Pancreas (tissue), 10 donors: Measurements from ENCODE around the gene MYO15A. TPM values are rescaled to one million over a fixed set of nuclear protein-coding genes. Genes with fewer than 3 reads are reported as not detected.

Source experiments
- ATAC-seq, 4 donors: fragments of 200-7000 bp; cut with Tn5 transposase; one replicate each; pipeline versions ENCODE4 v1.8.0 to v1.9.1; 2020; ENCODE audit warnings: mild to moderate bottlenecking in 4 of 4, moderate library complexity in 4 of 4
- DNase-seq, 6 donors: peaks; one replicate each; pipeline ENCODE4 v3.0.0-alpha.2; 2020
- FAIRE-seq: peaks from 2 replicates; lab custom pipeline; 2012; peaks lifted over from hg19 to GRCh38; lab: Jason Lieb, UNC
- H3K27ac ChIP-seq, 4 donors: fragments of 200-600 bp; sonication (generic); 1 replicate in 3 of 4; 2 replicates in 1 of 4; pipeline versions ENCODE4 v1.5.0 to v1.8.0; 2020
- H3K27me3 ChIP-seq, 4 donors: fragments of 200-600 bp; one replicate each; pipeline ENCODE4 v1.8.0; 2021
- H3K36me3 ChIP-seq, 3 donors: fragments of 200-600 bp; sonication (generic) in 1 of 3; one replicate each; pipeline versions ENCODE4 v1.5.0 to v1.8.0; 2020 to 2021
- H3K4me1 ChIP-seq, 3 donors: fragments of 200-600 bp; one replicate each; pipeline ENCODE4 v1.8.0; 2021
- H3K4me3 ChIP-seq, 4 donors: fragments of 200-600 bp; sonication (generic) in 2 of 4; one replicate each; pipeline versions ENCODE4 v1.5.0 to v1.8.0; 2020 to 2021
- H3K9me3 ChIP-seq, 4 donors: fragments of 200-600 bp; one replicate each; pipeline ENCODE4 v1.8.0; 2021
- CTCF ChIP-seq, 4 donors: fragments of 200-600 bp; sonication (generic) in 3 of 4; IDR thresholded peaks; one replicate each; pipeline versions ENCODE4 v1.5.0 to v1.8.0; 2021; ENCODE audit warnings: antibody characterized with exemption in 4 of 4
- WGBS, 2 donors: extraction: QIAGEN DNeasy Blood & Tissue Kit; methylation state at CpG; one replicate each; pipeline ENCODE4 v1.1.7; 2013; 5-methylcytosine and 5-hydroxymethylcytosine counted together
- intact Hi-C, 3 donors: fragments of 100-400 bp; cut with DNase I; formaldehyde crosslinking; loops; one replicate each; pipeline versions ENCODE4 v1.11.1 to v1.14.2; 2022
- polyA plus RNA-seq, 2 donors: library from polyadenylated mRNA; stranded (reverse); fragments of 200-250 nt; gene quantifications; one replicate each; pipeline ENCODE4 v1.2.3, GENCODE V29; 2013
- total RNA-seq, 6 donors: library from RNA; stranded (reverse); fragmentation: NEBNext Ultra II Directional in 4 of 6; extraction: Animal tissue kit (Norgen Biotek cat#: 25700) in 4 of 6; gene quantifications; one replicate each; pipeline versions ENCODE4 v1.2.1 to v1.2.4, GENCODE V29; 2021 to 2023
- donor health status: healthy with polysubstance abuse.
- donor health status: DM: no; HTN: no; CAD: no; lungs with moderate emphysema.
- donor health status: DM: no; HTN: no; CAD: no.
- donor health status: control.
- donor health status: control.
- donor health status: Bipolar disorder and iron deficiency.
- donor health status: DM: yes; HTN: yes; CAD: no.
- donor health status: DM: no; HTN: no; CAD: no.
- donor health status: DM: no; HTN: no; CAD: no.
- donor health status: DM: yes; HTN: yes; CAD: no.

The MYO15A gene
- total and polyA plus RNA-seq, 8 donors = 0.13 to 4.9 (median 0.87) TPM

- no peak for TF ChIP-seq CTCF (IDR thresholded peaks at IDR 0.05)
- H3K4me3 ChIP-seq = peak overlapping the region; percentile 35 to 57 (median 46)
- no peaks in the 10 kb centered on the region for H3K36me3 ChIP-seq
- intact Hi-C loops = no loop called here
- ATAC-seq (no peak), DNase-seq (no peak), FAIRE-seq (no peak)
- WGBS, 2 donors = 33 to 34% methylated on average over 16 of the region's 16 CpGs
- H3K27ac ChIP-seq = no peak overlapping the region
- no peaks in the 10 kb centered on the region for H3K9me3 ChIP-seq
- H3K27me3 ChIP-seq = no peaks in the 10 kb centered on the region
- no peaks in the 10 kb centered on the region for H3K4me1 ChIP-seq
Measured at GRCh38 chr17:18226284-18226945, 117.9 kb downstream of the MYO15A start.

- Histone ChIP-seq H3K4me3 (no peak overlapping the region), H3K9me3 (no peaks in the 10 kb centered on the region), H3K27ac (no peak overlapping the region), H3K36me3 (no peaks in the 10 kb centered on the region), H3K4me1 (no peaks in the 10 kb centered on the region), H3K27me3 (no peaks in the 10 kb centered on the region)
- ATAC-seq (no peak), FAIRE-seq (no peak), DNase-seq (no peak)
- WGBS, 2 donors = 95 to 99% methylated on average over 5 of the region's 5 CpGs
- TF ChIP-seq CTCF (IDR thresholded peaks at IDR 0.05) = no peak
- intact Hi-C loops = no loop called here
Measured at GRCh38 chr17:18227635-18228034, 119.1 kb downstream of the MYO15A start.

- 79 to 88% methylated on average over 10 of the region's 10 CpGs for whole genome bisulfite sequencing, 2 donors
- intact Hi-C loops = no loop called here
- DNase-seq = no peak
- FAIRE-seq = no peak
- no peaks in the 10 kb centered on the region for H3K36me3 ChIP-seq
- no peak for TF ChIP-seq CTCF (IDR thresholded peaks at IDR 0.05)
- H3K4me1 ChIP-seq = no peaks in the 10 kb centered on the region
- no peak for ATAC-seq
- no peak overlapping the region for H3K4me3 ChIP-seq
- no peak overlapping the region for H3K27ac ChIP-seq
- no peaks in the 10 kb centered on the region for H3K27me3 ChIP-seq
- H3K9me3 ChIP-seq = no peaks in the 10 kb centered on the region
Measured at GRCh38 chr17:18228176-18228682, 119.7 kb downstream of the MYO15A start.

- H3K36me3 ChIP-seq = no peaks in the 10 kb centered on the region
- WGBS, 2 donors = 81 to 87% methylated on average over 4 of the region's 4 CpGs
- H3K4me3 ChIP-seq = no peak overlapping the region
Measured at GRCh38 chr17:18229254-18229653, 120.7 kb downstream of the MYO15A start.

More at GRCh38 chr17:18229254-18229653, 120.7 kb downstream of the MYO15A start:
- no peak for DNase-seq
- no peak for ATAC-seq
- Histone ChIP-seq H3K9me3 (no peaks in the 10 kb centered on the region), H3K27me3 (no peaks in the 10 kb centered on the region), H3K27ac (no peak overlapping the region), H3K4me1 (no peaks in the 10 kb centered on the region)
- FAIRE-seq = no peak
- no peak for TF ChIP-seq CTCF (IDR thresholded peaks at IDR 0.05)
- intact Hi-C loops = no loop called here

Other genes with a start within 250 kb of the MYO15A start
- gene TOM1L2, start 136.4 kb upstream of the MYO15A start, total RNA-seq = 10 to 100 TPM; 20.3 to 28.2 (median 22.2) TPM
- 10 to 100 TPM; 21.7 to 26.2 TPM for gene TOM1L2, start 136.4 kb upstream of the MYO15A start, polyA plus RNA-seq
- gene DRC3, start 135.9 kb upstream of the MYO15A start, total RNA-seq = 1 to 10 TPM; 2.1 to 5.3 (median 2.7) TPM
- gene DRC3, start 135.9 kb upstream of the MYO15A start, polyA plus RNA-seq = 10 to 100 TPM; 10.7 to 19.3 TPM
- gene ATPAF2, start 69.6 kb upstream of the MYO15A start, total RNA-seq = 10 to 100 TPM in 4 of 6 donors, 1 to 10 TPM in 2; 7.3 to 18.0 (median 11.4) TPM
- gene ATPAF2, start 69.6 kb upstream of the MYO15A start, polyA plus RNA-seq = 10 to 100 TPM; 15.9 to 18.4 TPM
- 1 to 10 TPM; 5.2 to 9.6 (median 6.0) TPM for gene GID4, start 69.3 kb upstream of the MYO15A start, total RNA-seq
- 1 to 10 TPM; 2.7 to 3.1 TPM for gene GID4, start 69.3 kb upstream of the MYO15A start, polyA plus RNA-seq
- 10 to 100 TPM; 13.4 to 24.0 (median 16.5) TPM for gene DRG2, start 20.8 kb upstream of the MYO15A start, total RNA-seq
- 10 to 100 TPM; 42.0 to 46.9 TPM for gene DRG2, start 20.8 kb upstream of the MYO15A start, polyA plus RNA-seq
- gene ALKBH5, start 75.1 kb downstream of the MYO15A start, total RNA-seq = 10 to 100 TPM; 32.6 to 49.6 (median 43.6) TPM
- 10 to 100 TPM; 14.2 to 30.5 TPM for gene ALKBH5, start 75.1 kb downstream of the MYO15A start, polyA plus RNA-seq
- 1 to 10 TPM; 3.4 to 8.4 (median 4.5) TPM for gene LLGL1, start 116.9 kb downstream of the MYO15A start, total RNA-seq
- 1 to 10 TPM; 6.3 to 7.3 TPM for gene LLGL1, start 116.9 kb downstream of the MYO15A start, polyA plus RNA-seq
- 100 to 1,000 TPM; 142 to 203 (median 162) TPM for gene FLII, start 150.0 kb downstream of the MYO15A start, total RNA-seq
- gene FLII, start 150.0 kb downstream of the MYO15A start, polyA plus RNA-seq = 100 to 1,000 TPM; 254 to 282 TPM
- 10 to 100 TPM in 2 of 6 donors, 1 to 10 TPM in 4; 7.1 to 11.1 (median 9.2) TPM for gene MIEF2, start 151.9 kb downstream of the MYO15A start, total RNA-seq
- gene MIEF2, start 151.9 kb downstream of the MYO15A start, polyA plus RNA-seq = 1 to 10 TPM; 5.8 to 9.3 TPM
- 10 to 100 TPM in 4 of 6 donors, 1 to 10 TPM in 2; 9.4 to 16.5 (median 11.0) TPM for gene TOP3A, start 206.2 kb downstream of the MYO15A start, total RNA-seq
- gene TOP3A, start 206.2 kb downstream of the MYO15A start, polyA plus RNA-seq = 10 to 100 TPM; 16.6 to 18.7 TPM
- gene SMCR8, start 206.5 kb downstream of the MYO15A start, total RNA-seq = 10 to 100 TPM in 1 of 6 donors, 1 to 10 TPM in 5; 4.3 to 11.5 (median 6.3) TPM
- gene SMCR8, start 206.5 kb downstream of the MYO15A start, polyA plus RNA-seq = 1 to 10 TPM; 2.7 to 3.8 TPM